Psoas muscle (tissue), 8 donors: ENCODE data around the gene ACTA1. TPM values are rescaled to one million over a fixed set of nuclear protein-coding genes. Genes with fewer than 3 reads are reported as not detected.

Source experiments
- ATAC-seq, 4 donors: fragments of 200-7000 bp; cut with Tn5 transposase; one replicate each; pipeline ENCODE4 v1.9.1; 2020; ENCODE audit warnings: moderate library complexity in 3 of 4, mild to moderate bottlenecking in 2 of 4
- DNase-seq, 2 donors: peaks; one replicate each; pipeline ENCODE4 v3.0.0-alpha.2; 2020
- H3K27ac ChIP-seq: fragments of 200-600 bp; one replicate; pipeline ENCODE4 v1.8.0; 2022
- H3K27me3 ChIP-seq, 3 donors: fragments of 200-600 bp in 1 of 3; one replicate each; pipeline versions ENCODE4 v1.6.1 to v1.8.0; 2013 to 2022; ENCODE audit warnings: low read length in 2 of 3, mild to moderate bottlenecking in 2 of 3, moderate library complexity in 1 of 3; ENCODE audit not compliant: insufficient read depth in 3 of 3
- H3K36me3 ChIP-seq, 2 donors: fragments of 200-600 bp in 1 of 2; one replicate each; pipeline versions ENCODE4 v1.6.1 to v1.8.0; 2013 to 2022; ENCODE audit warnings: low read depth in 1 of 2, mild to moderate bottlenecking in 1 of 2, moderate library complexity in 1 of 2; ENCODE audit not compliant: insufficient read depth in 1 of 2
- H3K4me1 ChIP-seq: fragments of 200-600 bp; one replicate; pipeline ENCODE4 v1.8.0; 2022
- H3K4me3 ChIP-seq: fragments of 200-600 bp; one replicate; pipeline ENCODE4 v1.8.0; 2022; ENCODE audit warnings: mild to moderate bottlenecking
- H3K9me3 ChIP-seq: fragments of 200-600 bp; one replicate; pipeline ENCODE4 v1.8.0; 2022
- CTCF ChIP-seq: fragments of 200-600 bp; IDR thresholded peaks from one replicate; pipeline ENCODE4 v1.8.0; 2022; ENCODE audit warnings: antibody characterized with exemption
- WGBS, 3 donors: extraction: QIAGEN DNeasy Blood & Tissue Kit; methylation state at CpG; one replicate each; pipeline versions ENCODE4 v1.1.6 to v1.1.7; 2013; 5-methylcytosine and 5-hydroxymethylcytosine counted together
- intact Hi-C, 2 donors: fragments of 100-400 bp; cut with DNase I; formaldehyde crosslinking; loops; one replicate each; pipeline versions ENCODE4 v1.11.0 to v1.14.2; 2022
- polyA plus RNA-seq, 3 donors: library from polyadenylated mRNA; stranded (reverse); fragments of 200-250 nt; gene quantifications; one replicate each; pipeline ENCODE4 v1.2.3, GENCODE V29; 2013
- total RNA-seq, 4 donors: library from RNA; stranded (reverse); fragmentation: NEBNext Ultra II Directional in 2 of 4; extraction: Animal tissue kit (Norgen Biotek cat#: 25700) in 2 of 4; gene quantifications; one replicate each; pipeline versions ENCODE4 v1.2.1 to v1.2.4, GENCODE V29; 2021 to 2023
- donor health status: healthy with polysubstance abuse.
- donor health status: DM: no; HTN: no; CAD: no; lungs with moderate emphysema.
- donor health status: Bipolar disorder and iron deficiency.
- donor health status: healthy.
- donor health status: DM: yes; HTN: yes; CAD: no.
- donor health status: DM: no; HTN: no; CAD: no.
- donor health status: DM: no; HTN: no; CAD: no.
- donor health status: DM: yes; HTN: yes; CAD: no.

Gene ACTA1
- total and polyA plus RNA-seq, 7 donors = 8,109 to 28,566 (median 17,090) TPM

- ATAC-seq = no peak
- 76 to 80% (median 76%) methylated on average over 7 of the region's 7 CpGs for WGBS, 3 donors
- Histone ChIP-seq H3K4me3 (no peak overlapping the region), H3K27me3 (no peaks in the 10 kb centered on the region), H3K36me3 (no peaks in the 10 kb centered on the region), H3K27ac (no peak overlapping the region), H3K4me1 (no peaks in the 10 kb centered on the region), H3K9me3 (no peaks in the 10 kb centered on the region)
- TF ChIP-seq CTCF = no peak
- DNase-seq = no peak
- intact Hi-C loops = no loop called here
These were observed 44.9 kb downstream of the ACTA1 start for GRCh38 chr1:229388897-229389580.

DNA sequence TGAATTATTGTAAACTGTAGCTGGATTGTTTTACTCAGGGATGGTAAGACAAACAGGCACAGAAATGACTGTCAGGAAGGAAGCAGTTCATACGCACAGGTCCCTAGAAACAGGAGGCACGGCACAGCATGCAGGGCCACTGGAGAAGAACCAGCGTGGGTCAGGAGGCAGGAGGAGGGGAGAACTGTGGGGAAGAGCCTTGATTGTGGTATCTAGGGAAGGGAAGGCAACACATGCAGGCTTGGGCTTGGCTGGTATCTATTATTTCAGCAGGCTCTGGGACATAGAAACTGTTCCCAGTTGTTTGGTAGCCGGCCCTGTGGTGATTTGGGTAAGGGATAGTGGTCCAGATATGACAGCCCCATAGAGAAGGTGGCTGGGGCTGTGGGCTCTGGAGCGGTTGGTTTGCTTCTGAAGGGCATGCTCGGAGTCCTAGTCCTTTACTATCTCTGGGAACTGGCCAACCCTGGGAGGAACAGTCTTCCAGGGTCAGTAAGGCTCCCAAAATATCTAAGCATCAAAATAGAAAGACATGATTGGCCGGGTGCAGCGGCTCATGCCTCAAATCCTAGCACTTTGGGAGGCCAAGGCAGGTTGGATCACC lies 47.9 kb downstream of the ACTA1 start:
- H3K36me3 ChIP-seq = no peaks in the 10 kb centered on the region
- H3K27ac ChIP-seq = no peak overlapping the region
- WGBS, 3 donors = 30 to 48% (median 36%) methylated on average over 8 of the region's 8 CpGs
- no peak for DNase-seq
- intact Hi-C loops = no loop called here
- H3K4me1 ChIP-seq = peaks cover 8% of the 10 kb centered on the region
- H3K4me3 ChIP-seq = no peak overlapping the region
- no peaks in the 10 kb centered on the region for H3K9me3 ChIP-seq
- no peaks in the 10 kb centered on the region for H3K27me3 ChIP-seq
- ATAC-seq = peak in 3 of 4 donors; percentile 59 to 65 (median 64)
- no peak for TF ChIP-seq CTCF

- Histone ChIP-seq H3K36me3 (no peaks in the 10 kb centered on the region), H3K9me3 (no peaks in the 10 kb centered on the region), H3K4me3 (no peak overlapping the region), H3K27ac (no peak overlapping the region), H3K27me3 (no peaks in the 10 kb centered on the region), H3K4me1 (peaks cover 8% of the 10 kb centered on the region)
- no peak for ATAC-seq
- intact Hi-C loops = no loop called here
- WGBS, 3 donors = 93 to 95% (median 93%) methylated on average over 7 of the region's 7 CpGs
- DNase-seq = no peak
- no peak for TF ChIP-seq CTCF
These were observed 49.1 kb downstream of the ACTA1 start for GRCh38 chr1:229384822-229385221.

DNA sequence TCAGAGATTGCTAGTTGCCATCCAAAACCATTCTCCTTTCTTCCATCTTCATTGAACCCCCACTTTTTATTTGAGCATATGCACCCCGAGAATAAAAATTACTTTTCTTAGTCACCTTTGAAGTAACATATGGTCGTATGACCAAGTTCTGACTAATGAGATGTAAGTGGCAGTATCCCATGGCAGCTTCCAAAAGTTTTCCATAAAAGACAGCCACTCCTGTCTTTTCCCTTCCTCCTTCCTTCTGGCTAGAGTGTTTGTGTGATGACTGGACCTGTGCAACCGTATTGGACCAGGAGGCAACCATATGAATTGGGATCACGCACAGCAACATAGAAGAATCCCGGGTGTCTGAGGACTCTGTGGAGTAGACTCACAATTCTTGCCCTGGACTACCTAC lies 49.9 kb downstream of the ACTA1 start:
- Histone ChIP-seq H3K4me1 (peaks cover 8% of the 10 kb centered on the region), H3K27me3 (no peaks in the 10 kb centered on the region), H3K4me3 (no peak overlapping the region), H3K36me3 (no peaks in the 10 kb centered on the region), H3K27ac (no peak overlapping the region), H3K9me3 (no peaks in the 10 kb centered on the region)
- intact Hi-C loops = no loop called here
- ATAC-seq (no peak), DNase-seq (no peak)
- TF ChIP-seq CTCF = no peak
- 91 to 93% (median 93%) methylated on average over 5 of the region's 5 CpGs for WGBS, 3 donors
